ENCODE data around the gene TMEM132C.
"Not testable (repeated sequence)": the region's sequence is repeated elsewhere in the genome, so short reads cannot be mapped to it uniquely, and the experiment has no call there.

The TMEM132C gene

GRCh38 chr12:128571906-128572810 lies 305.2 kb downstream of the TMEM132C start:
- no peak for DNase-seq

GRCh38 chr12:128573907-128574306 lies 306.9 kb downstream of the TMEM132C start:
- no peak for DNase-seq

GRCh38 chr12:128578045-128578444 lies 311.1 kb downstream of the TMEM132C start:
- DNase-seq = no peak

GRCh38 chr12:128581321-128581761 lies 314.4 kb downstream of the TMEM132C start:
- no peak for DNase-seq

GRCh38 chr12:128583453-128583852 lies 316.5 kb downstream of the TMEM132C start:
- DNase-seq = no peak

GRCh38 chr12:128586451-128587029 lies 319.6 kb downstream of the TMEM132C start:
- no peak for DNase-seq

GRCh38 chr12:128587918-128588317 lies 320.9 kb downstream of the TMEM132C start:
- DNase-seq = no peak

- DNase-seq = no peak
Observed at GRCh38 chr12:128592220-128592744, 325.3 kb downstream of the TMEM132C start.

- DNase-seq = no peak
Observed at GRCh38 chr12:128594521-128594920, 327.6 kb downstream of the TMEM132C start.

- no peak for DNase-seq
Observed at GRCh38 chr12:128595609-128596008, 328.6 kb downstream of the TMEM132C start.

GRCh38 chr12:128600886-128601285 lies 333.9 kb downstream of the TMEM132C start:
- no peak for DNase-seq

- no peak for DNase-seq
Observed at GRCh38 chr12:128603573-128604115, 336.7 kb downstream of the TMEM132C start.

- not testable (repeated sequence) for DNase-seq
Observed at GRCh38 chr12:128604219-128604618, 337.2 kb downstream of the TMEM132C start.

- DNase-seq = no peak
Observed at GRCh38 chr12:128606051-128606450, 339.1 kb downstream of the TMEM132C start.

GRCh38 chr12:128606538-128606937 lies 339.6 kb downstream of the TMEM132C start:
- no peak for DNase-seq

GRCh38 chr12:128606970-128607369 lies 340.0 kb downstream of the TMEM132C start:
- no peak for DNase-seq

GRCh38 chr12:128607641-128608040 lies 340.7 kb downstream of the TMEM132C start:
- DNase-seq = no peak

GRCh38 chr12:128609861-128610260 lies 342.9 kb downstream of the TMEM132C start:
- DNase-seq = no peak

GRCh38 chr12:128611736-128612135 lies 344.8 kb downstream of the TMEM132C start:
- no peak for DNase-seq

- DNase-seq = no peak
Observed at GRCh38 chr12:128612150-128612850, 345.3 kb downstream of the TMEM132C start.

- no peak for DNase-seq
Observed at GRCh38 chr12:128613837-128614590, 347.0 kb downstream of the TMEM132C start.

GRCh38 chr12:128617304-128617833 lies 350.4 kb downstream of the TMEM132C start:
- DNase-seq = no peak

Measured in effector CD8-positive, alpha-beta T cell (primary cell).